NCI-H2081 (cell line): ENCODE data around the gene MTR.

Experiments used
- DNase-seq, 2 experiments: peaks; one replicate each; lab custom pipeline; 2025; lab: John Stamatoyannopoulos, UW

Gene MTR

GRCh38 chr1:236795035-236795756, at the start of gene MTR:
MTR (plus strand) TSS chr1:236795292; CDS start chr1:236795704, 412 bp downstream.
- DNase-seq: peak; percentile 100

- DNase-seq: no peak
Measured at GRCh38 chr1:236746785-236747184, 48.3 kb upstream of the MTR start.

- no peak for DNase-seq
Measured at GRCh38 chr1:236747311-236747985, 47.6 kb upstream of the MTR start.

GRCh38 chr1:236748268-236748870, 46.7 kb upstream of the MTR start:
- no peak for DNase-seq

- no peak for DNase-seq
Measured at GRCh38 chr1:236750928-236751327, 44.2 kb upstream of the MTR start.

GRCh38 chr1:236751385-236751784, 43.7 kb upstream of the MTR start:
- DNase-seq: no peak

- DNase-seq: no peak
Measured at GRCh38 chr1:236751935-236752334, 43.2 kb upstream of the MTR start.

- peak; percentile 17 to 20 for DNase-seq
Measured at GRCh38 chr1:236753516-236753915, 41.6 kb upstream of the MTR start.

GRCh38 chr1:236753964-236754363, 41.1 kb upstream of the MTR start:
- DNase-seq: no peak

- DNase-seq: no peak
Measured at GRCh38 chr1:236754525-236755210, 40.4 kb upstream of the MTR start.

- DNase-seq: no peak
Measured at GRCh38 chr1:236757640-236758039, 37.5 kb upstream of the MTR start.

GRCh38 chr1:236759252-236759859, 35.7 kb upstream of the MTR start:
- DNase-seq: peak; percentile 29 to 40

- no peak for DNase-seq
Measured at GRCh38 chr1:236760480-236760879, 34.6 kb upstream of the MTR start.

- DNase-seq: no peak
Measured at GRCh38 chr1:236760986-236761385, 34.1 kb upstream of the MTR start.

GRCh38 chr1:236761397-236762132, 33.5 kb upstream of the MTR start:
- no peak for DNase-seq

- DNase-seq: no peak
Measured at GRCh38 chr1:236762410-236762809, 32.7 kb upstream of the MTR start.

GRCh38 chr1:236765831-236766230, 29.3 kb upstream of the MTR start:
- DNase-seq: no peak

- DNase-seq: no peak
Measured at GRCh38 chr1:236766506-236766905, 28.6 kb upstream of the MTR start.

- no peak for DNase-seq
Measured at GRCh38 chr1:236767276-236767675, 27.8 kb upstream of the MTR start.

- DNase-seq: no peak
Measured at GRCh38 chr1:236768601-236769000, 26.5 kb upstream of the MTR start.

GRCh38 chr1:236773919-236774318, 21.2 kb upstream of the MTR start:
- no peak for DNase-seq
